GM12891 (cell line): ENCODE results near the gene MROH2A.

Experiments used
- POLR2A ChIP-seq: IDR thresholded peaks from 2 replicates; pipeline ENCODE4 v1.6.1; 2011; ENCODE audit warnings: low read depth, low read length, control low read depth
- POLR2AphosphoS5 ChIP-seq: IDR thresholded peaks from 2 replicates; pipeline ENCODE4 v1.6.1; 2011; ENCODE audit warnings: low read depth, low read length, control low read depth
- TAF1 ChIP-seq: IDR thresholded peaks from 2 replicates; pipeline ENCODE4 v1.6.1; 2011; ENCODE audit warnings: low read depth, low read length, control low read depth

GRCh38 chr2:233811087-233811486 is 33.0 kb downstream of the MROH2A start:
- no peak for TF ChIP-seq POLR2A
- no peak for TF ChIP-seq TAF1
- TF ChIP-seq POLR2AphosphoS5: no peak
